Stimulated activated CD4-positive, alpha-beta T cell treated with anti-CD3 and anti-CD28 coated beads, Interleukin-15, amount 100 ng/mL, for 48 hours (primary cell): ENCODE results near the gene RAP1GAP2.
"Not testable (repeated sequence)": the region's sequence is repeated elsewhere in the genome, so short reads cannot be mapped to it uniquely, and the experiment has no call there.

ENCODE experiments used
- DNase-seq, 2 donors: peaks; one replicate each; pipeline ENCODE4 v3.0.0-alpha.2; 2020; ENCODE audit warnings: low read depth in 2 of 2

The RAP1GAP2 gene

DNA sequence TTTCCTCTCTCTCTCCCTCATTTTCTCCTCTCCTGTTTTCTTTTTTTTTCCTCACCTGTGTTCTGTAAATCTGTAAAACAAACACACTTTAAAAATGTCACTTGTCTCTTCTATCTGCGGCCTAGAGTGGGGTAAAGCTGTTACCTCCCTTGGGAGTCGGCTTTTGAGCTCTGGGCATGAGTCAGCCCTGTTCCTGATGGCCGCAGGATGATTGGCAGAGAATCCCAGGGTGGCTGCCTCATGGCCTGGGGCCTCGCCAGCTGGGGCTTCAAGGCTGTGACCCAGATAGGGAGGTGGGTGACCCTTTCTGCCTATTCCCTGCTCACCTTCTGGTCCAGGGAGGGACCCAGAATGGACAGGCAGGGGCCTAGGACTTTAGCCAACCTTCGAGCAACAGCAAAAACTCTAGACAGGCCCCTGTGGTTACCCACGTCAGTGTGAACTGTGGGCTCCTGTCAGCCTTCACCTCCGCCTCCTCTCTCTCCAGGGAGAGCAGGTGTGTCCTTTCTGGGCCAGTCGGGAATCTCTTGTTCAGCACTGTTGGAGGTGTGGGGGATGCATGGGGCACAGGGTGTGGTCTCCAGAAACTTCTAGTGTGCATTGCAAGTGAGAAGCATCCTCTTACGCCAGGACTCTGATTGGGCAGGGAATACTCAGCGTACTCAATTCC, 87.4 kb downstream of the RAP1GAP2 start:
- DNase-seq: no peak

DNA sequence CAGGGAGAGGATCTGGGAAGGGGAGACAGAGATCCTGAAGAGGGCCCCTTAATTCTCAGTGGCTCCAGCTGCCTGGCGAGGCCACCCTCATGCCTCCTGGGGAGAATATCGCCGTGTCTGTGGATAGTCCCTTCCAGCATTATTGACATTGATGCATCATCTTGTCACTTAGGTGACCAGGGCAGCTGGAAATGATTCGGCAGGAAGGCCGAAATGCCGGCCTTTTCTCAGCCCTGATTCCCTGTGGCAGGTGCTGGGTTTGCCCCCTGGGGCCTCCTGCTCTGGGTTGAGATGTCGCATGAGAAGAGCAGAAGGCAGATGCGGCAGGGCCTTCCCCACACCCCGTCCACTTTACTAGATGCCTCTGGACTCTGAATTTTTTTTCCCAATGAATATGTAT, 89.5 kb downstream of the RAP1GAP2 start:
- DNase-seq: no peak

DNA sequence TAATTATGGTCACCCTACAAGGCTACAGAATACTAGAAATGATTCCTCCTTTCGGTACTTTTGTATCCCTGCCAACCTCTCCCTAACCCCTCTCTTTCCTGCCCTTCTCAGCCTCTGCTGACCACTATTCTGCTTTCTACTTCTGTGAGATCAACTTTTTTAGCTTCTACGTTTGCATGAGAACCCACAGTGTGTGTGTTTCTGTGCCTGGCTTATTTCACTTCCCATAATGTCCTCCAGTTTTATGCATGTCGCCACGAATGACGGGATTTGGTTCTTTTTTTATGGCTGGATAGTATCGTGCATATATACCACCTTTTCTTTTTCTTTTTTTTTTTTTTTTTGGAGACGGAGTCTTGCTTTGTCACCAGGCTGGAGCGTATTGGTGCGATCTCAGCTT, 92.1 kb downstream of the RAP1GAP2 start:
- no peak for DNase-seq

DNA sequence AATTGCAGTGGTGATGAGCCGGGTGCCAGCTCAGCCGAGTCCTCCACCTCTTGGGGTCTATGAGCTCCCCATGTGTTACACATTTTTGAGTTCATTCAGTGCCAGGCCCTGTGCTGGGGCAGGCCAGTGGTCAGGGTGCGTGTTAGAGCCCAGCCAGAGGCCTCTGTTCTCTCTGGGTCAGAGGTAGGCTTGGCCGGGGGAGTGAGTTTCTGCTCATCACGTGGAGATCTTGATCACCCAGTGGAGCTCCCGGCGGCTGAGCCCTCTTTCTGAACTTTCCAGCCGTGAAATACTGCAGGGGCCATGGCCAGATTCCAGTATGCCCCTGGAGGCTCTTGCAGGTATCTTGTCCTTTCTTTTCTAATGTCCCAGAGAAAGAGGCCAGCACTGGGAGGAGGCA, 93.0 kb downstream of the RAP1GAP2 start:
- no peak for DNase-seq

DNA sequence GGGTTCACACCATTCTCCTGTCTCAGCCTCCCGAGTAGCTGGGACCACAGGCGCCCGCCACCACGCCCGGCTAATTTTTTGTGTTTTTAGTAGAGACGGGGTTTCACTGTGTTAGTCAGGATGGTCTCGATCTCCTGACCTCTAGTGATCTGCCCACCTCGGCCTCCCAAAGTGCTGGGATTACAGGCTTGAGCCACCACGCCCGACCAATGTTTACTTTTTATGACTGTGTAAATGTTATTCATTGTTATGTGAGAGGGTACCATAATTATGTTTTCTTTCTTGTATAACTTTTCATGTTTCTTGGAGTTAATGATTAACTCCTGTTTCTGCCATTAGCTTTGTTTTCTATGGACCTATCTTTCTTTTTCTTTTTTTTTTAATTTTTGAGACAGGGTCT, 94.5 kb downstream of the RAP1GAP2 start:
- not testable (repeated sequence) for DNase-seq

DNA sequence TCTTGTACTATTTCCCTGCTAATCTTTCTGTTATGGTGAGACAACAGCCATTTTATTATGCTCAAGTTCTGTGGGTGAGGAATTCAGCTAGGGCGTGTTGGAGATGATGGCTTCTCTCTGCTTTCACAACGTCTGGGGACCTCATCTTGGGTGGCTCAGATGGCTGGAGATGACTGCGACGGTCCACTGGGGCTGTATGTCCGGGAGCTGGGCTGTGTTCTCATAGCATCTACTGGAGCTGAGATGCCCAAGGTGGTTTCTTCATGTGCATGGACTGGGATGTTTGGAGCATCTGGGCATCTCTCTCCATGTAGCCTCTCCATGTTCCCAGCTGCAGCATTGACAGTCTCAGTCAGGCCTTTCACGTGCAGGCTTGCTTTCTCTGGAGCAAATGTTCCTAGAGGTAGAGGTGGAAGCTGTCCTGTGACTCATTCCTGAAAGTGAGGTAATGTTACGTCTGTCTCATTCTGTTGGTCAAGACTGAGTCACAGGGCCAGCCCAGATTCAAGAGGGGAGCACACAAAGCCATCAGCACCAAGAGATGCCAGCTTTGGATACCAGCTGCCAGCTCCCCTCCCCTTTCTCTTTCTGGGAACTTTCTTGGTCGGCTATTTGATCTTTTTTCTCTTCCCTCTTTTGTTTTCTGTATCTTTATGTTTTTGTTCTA, 96.2 kb downstream of the RAP1GAP2 start:
- no peak for DNase-seq

DNA sequence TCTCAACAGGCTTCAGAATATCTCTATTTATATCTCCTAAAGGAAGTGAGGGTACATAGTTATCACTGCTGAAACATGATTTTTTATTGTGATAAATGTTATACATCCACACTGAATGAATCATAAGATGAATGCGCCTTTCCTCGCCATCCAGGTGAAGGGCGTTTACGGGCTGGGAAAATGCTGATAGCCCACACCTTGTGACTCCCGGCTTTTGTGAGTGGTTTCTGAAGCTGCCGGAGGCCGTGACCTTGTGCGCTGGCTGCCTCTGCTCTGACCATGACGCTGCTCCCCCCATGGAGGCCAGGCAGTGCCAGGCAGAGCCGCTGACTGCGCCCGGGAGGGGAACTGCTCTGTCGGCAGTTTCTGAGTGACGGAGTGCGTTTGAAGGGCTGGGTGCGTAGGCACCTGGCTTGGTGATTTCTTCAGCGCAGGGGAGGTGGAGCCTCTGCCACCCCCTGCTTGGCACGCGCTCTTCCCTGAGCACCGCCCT, 97.2 kb downstream of the RAP1GAP2 start:
- no peak for DNase-seq

DNA sequence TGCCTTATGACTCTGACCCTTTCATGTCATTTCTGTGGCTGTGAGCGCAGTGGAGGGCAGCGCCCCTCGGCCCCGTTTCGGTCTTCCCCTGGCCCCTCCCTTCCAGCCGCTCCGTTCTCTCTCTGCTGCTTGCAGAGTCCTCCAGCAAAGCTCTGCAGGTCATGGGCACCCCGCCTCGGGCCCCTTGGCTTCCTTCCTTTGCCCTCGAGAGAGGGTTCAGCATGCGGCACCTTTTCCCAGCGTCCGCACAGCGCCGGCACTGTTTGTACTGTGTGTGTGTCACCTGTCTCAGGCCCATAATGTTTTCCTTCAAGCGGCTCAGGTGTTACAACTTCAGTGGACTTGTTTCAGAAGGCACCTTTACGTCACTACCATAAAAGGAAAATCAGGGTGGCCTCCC, 98.5 kb downstream of the RAP1GAP2 start:
- DNase-seq: no peak

DNA sequence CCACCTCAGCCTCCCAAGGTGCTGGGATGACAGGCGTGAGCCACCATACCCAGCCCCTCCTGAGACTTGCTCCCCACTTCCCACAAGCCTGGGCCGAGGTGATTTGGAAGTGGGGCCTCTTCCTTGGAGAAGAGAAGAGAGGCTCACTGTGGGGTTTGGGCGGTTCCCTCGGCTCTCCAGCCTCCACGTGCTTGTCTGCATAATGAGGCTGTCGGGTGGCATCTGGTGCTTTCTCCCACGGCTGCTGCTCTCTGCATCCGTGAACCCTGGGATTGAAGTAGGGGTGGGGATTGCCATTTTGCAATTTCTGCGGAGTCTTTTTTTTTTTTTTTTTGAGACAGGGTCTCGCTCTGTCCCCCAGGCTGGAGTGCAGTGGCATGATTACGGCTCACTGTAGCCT, 101.4 kb downstream of the RAP1GAP2 start:
- no peak for DNase-seq

DNA sequence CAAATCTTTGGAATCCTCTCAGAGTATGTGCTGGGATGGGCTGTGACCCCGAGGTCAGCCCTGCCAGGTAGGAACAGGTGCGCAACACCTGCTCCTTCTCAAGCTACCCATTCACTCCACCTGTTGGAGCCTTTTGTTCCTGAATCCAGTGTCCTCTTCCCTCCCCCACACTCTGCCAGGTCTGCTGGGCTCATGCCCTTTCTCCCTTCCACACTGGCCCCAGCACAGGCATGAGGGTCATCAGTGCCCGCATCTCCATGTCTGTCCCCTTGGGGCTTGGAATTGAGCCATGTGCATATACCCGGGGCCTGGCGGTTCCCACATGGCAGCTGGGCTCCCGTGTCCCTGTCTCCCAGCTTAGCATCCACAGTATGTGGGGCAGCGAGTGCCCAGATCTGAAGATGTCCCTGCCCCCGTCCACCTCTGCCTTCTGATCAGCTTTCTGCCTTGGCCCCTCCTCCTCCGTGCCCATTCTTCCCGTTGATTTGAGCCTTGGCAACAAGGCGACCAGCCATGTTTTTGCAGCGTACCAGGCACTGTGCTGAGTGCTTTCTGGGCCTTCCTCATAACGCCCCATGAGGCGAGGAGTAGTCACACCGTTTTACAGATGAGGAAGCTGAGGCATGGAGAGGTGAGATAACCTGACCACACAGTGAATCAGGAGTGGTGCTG, 102.2 kb downstream of the RAP1GAP2 start:
- no peak for DNase-seq

- no peak for DNase-seq
Observed at GRCh38 chr17:2899906-2900305, 103.7 kb downstream of the RAP1GAP2 start.

DNA sequence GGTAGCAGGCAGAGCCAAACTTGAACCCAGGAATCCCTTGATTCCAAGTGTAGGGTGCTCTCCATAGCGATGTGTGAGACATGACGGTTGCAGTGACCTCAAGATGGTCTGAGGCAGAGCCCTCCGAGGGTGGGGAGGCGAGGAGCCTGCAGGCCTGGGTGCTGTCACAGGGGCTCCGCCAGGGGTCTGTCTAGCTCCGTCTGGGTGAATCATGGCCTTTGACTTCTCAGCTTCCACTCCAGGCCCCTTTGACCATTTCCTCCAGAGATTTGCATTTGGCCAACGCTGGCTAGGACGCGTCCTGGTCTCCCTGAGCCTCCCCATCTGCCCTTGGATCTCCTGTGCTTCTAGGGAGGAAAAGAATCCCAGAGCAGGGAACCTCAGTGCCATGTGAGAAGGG, 104.6 kb downstream of the RAP1GAP2 start:
- no peak for DNase-seq

GRCh38 chr17:2901582-2901981, 105.3 kb downstream of the RAP1GAP2 start:
- no peak for DNase-seq

DNA sequence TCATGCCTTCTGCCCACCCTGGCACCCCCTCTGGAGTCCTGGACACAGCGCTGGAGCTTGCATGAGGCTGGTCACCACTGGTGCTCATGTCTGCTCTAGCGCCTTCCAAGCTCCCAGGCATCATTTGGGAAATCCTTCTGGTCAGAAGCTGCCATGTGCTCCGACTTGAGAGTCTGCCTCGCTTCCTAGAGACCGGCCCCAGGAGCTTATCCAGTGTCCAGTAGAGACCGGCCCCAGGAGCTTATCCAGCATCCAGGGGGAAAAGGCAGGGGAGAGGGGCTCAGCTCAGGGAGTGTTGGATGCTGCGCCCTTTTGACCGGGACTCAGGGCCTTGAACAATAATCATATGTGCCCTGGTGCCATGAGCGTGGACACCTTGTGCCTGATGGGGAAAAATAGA, 106.3 kb downstream of the RAP1GAP2 start:
- no peak for DNase-seq

GRCh38 chr17:2903193-2903974, 107.1 kb downstream of the RAP1GAP2 start:
- no peak for DNase-seq

GRCh38 chr17:2904135-2904534, 107.9 kb downstream of the RAP1GAP2 start:
- DNase-seq: no peak

GRCh38 chr17:2905269-2905668, 109.0 kb downstream of the RAP1GAP2 start:
- DNase-seq: no peak

GRCh38 chr17:2905696-2906501, 109.7 kb downstream of the RAP1GAP2 start:
- DNase-seq: no peak

GRCh38 chr17:2906901-2907300, 110.7 kb downstream of the RAP1GAP2 start:
- peak; percentile 39 to 59 for DNase-seq

DNA sequence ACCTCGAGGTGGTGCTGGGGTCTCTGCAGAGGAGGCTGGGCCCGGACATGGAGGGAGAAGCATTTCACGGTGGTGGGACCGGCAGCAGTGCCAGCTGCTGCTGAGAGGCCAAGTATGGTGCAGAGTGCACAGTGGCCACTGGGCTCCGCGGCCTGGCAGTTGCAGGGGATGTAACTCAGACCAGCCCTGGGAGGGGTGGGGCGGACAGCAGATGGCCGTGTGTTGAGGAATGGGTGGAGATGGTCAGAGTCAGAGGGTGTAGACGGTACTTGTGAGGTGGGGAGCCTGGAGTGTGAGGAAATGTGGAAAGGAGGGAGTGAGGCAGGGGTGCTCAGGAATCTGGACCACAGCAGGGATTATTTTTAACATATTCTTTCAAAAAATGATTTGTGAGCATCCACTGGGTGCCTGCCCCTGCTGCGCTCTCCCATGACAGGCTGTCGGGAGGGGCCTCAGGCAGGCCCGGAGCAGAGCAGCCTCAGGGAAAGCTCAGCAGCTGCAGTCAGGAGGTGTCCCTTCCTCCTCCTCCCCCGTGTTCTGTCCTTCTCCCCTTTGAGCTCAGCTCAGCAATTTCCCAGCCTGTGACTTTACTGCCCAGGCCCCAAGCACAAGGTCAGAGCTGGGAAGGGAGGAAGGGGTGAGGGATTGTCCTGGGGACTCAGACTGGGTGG, 113.1 kb downstream of the RAP1GAP2 start:
- no peak for DNase-seq

DNA sequence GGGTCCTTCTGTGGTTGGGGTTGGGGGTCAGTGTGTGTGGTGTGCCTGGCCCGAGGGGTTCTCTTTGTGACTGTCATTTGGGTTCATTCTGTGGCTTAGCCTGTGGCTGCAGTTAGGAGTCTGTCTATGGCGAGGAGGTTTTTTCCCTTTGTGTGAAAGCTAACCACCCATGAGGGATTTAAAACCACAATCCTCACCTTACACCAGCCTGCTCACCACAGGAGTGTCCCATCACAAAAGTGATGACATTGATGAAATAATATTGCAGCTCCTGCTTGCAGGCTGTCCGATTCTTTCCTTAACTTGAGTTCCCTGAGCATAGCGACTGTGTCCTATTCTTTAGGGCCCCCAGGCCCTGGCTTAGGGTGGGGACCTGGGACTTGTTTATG, 113.6 kb downstream of the RAP1GAP2 start:
- no peak for DNase-seq
